Activated B cell treated with CpG ODN at 0.5 μM for 24 hours (primary cell): ENCODE data around the gene GLYR1. TPM values are rescaled to one million over a fixed set of nuclear protein-coding genes. Genes with fewer than 3 reads are reported as not detected.

Experiments used
- ATAC-seq: fragments of 200-7000 bp; cut with Tn5 transposase; one replicate; pipeline ENCODE4 v1.10.0; 2021; ENCODE audit warnings: low read depth, mild to moderate bottlenecking, moderate library complexity
- CTCF ChIA-PET: fragments of 350-600 bp; sonication (Branson Sonifier 250); formaldehyde crosslinking; loops from one replicate; lab custom pipeline; 2021; ENCODE audit warnings: antibody characterized with exemption; lab: Charles Lee
- POLR2A ChIA-PET: fragments of 350-600 bp; sonication (Branson Sonifier 250); formaldehyde crosslinking; loops from one replicate; lab custom pipeline; 2021; ENCODE audit warnings: antibody characterized with exemption; lab: Charles Lee
- DNase-seq: peaks from one replicate; pipeline ENCODE4 v3.0.0; 2022
- H3K27ac Mint-ChIP-seq: one replicate; pipeline ENCODE4 v1.8.0; 2020; ENCODE audit warnings: mixed read lengths
- H3K27me3 Mint-ChIP-seq: one replicate; pipeline ENCODE4 v1.8.0; 2021; ENCODE audit warnings: mixed read lengths
- H3K36me3 Mint-ChIP-seq: one replicate; pipeline ENCODE4 v1.8.0; 2021; ENCODE audit warnings: low read depth, mixed read lengths
- H3K4me1 Mint-ChIP-seq: one replicate; pipeline ENCODE4 v1.8.0; 2021; ENCODE audit warnings: mixed read lengths
- H3K4me3 Mint-ChIP-seq: one replicate; pipeline ENCODE4 v1.8.0; 2020; ENCODE audit warnings: mild to moderate bottlenecking, mixed read lengths
- H3K9me3 Mint-ChIP-seq: one replicate; pipeline ENCODE4 v1.8.0; 2020; ENCODE audit warnings: mixed read lengths
- CTCF ChIP-seq: fragments of 200-600 bp; IDR thresholded peaks from one replicate; pipeline ENCODE4 v1.8.0; 2022; ENCODE audit warnings: antibody characterized with exemption, mild to moderate bottlenecking
- intact Hi-C: fragments of 100-400 bp; cut with micrococcal nuclease; formaldehyde crosslinking; loops from one replicate; pipeline ENCODE4 v1.15.1; 2024
- total RNA-seq: library from RNA; stranded (reverse); gene quantifications from 2 replicates; pipeline ENCODE4 v1.2.3, GENCODE V29; 2022

GLYR1 gene
- total RNA-seq, 1 donor from 2014 or later: 156 TPM

GRCh38 chr16:4876646-4877379 lies 29.7 kb upstream of the GLYR1 start:
- no peaks in the 10 kb centered on the region for H3K27me3 Mint-ChIP-seq
- no peak for DNase-seq

GRCh38 chr16:4874666-4875065 lies 27.6 kb upstream of the GLYR1 start:
- Mint-ChIP-seq H3K27me3 (no peaks in the 10 kb centered on the region), H3K4me1 (no peaks in the 10 kb centered on the region), H3K36me3 (peaks cover 85% of the 10 kb centered on the region), H3K27ac (no peak overlapping the region), H3K9me3 (no peaks in the 10 kb centered on the region), H3K4me3 (no peak overlapping the region)
- intact Hi-C loops: no loop called here
- ATAC-seq (no peak), DNase-seq (no peak)
- TF ChIP-seq CTCF: no peak
- CTCF ChIA-PET: no interaction called here
- POLR2A ChIA-PET: no interaction called here

More at GRCh38 chr16:4876646-4877379, 29.7 kb upstream of the GLYR1 start:
- Mint-ChIP-seq H3K4me3 (no peak overlapping the region), H3K9me3 (no peaks in the 10 kb centered on the region), H3K4me1 (no peaks in the 10 kb centered on the region), H3K27ac (no peak overlapping the region), H3K36me3 (peaks cover 86% of the 10 kb centered on the region)
- POLR2A ChIA-PET: no interaction called here
- intact Hi-C loops: no loop called here
- no peak for TF ChIP-seq CTCF
- ATAC-seq: no peak
- CTCF ChIA-PET: no interaction called here

- no peak for ATAC-seq
- H3K27me3 Mint-ChIP-seq: no peaks in the 10 kb centered on the region
- H3K27ac Mint-ChIP-seq: no peak overlapping the region
- ChIA-PET POLR2A (no interaction called here), CTCF (no interaction called here)
- intact Hi-C loops: no loop called here
- TF ChIP-seq CTCF: no peak
- no peak for DNase-seq
- peaks cover 86% of the 10 kb centered on the region for H3K36me3 Mint-ChIP-seq
- H3K4me3 Mint-ChIP-seq: no peak overlapping the region
- no peaks in the 10 kb centered on the region for H3K9me3 Mint-ChIP-seq
- no peaks in the 10 kb centered on the region for H3K4me1 Mint-ChIP-seq
Measured at GRCh38 chr16:4873091-4873490, 26.0 kb upstream of the GLYR1 start.

GRCh38 chr16:4871071-4871470 lies 24.0 kb upstream of the GLYR1 start:
- DNase-seq (no peak), ATAC-seq (no peak)
- no peak overlapping the region for H3K27ac Mint-ChIP-seq
- no peak for TF ChIP-seq CTCF
- intact Hi-C loops: no loop called here
- ChIA-PET POLR2A (no interaction called here), CTCF (no interaction called here)
- H3K4me3 Mint-ChIP-seq: no peak overlapping the region
- no peaks in the 10 kb centered on the region for H3K9me3 Mint-ChIP-seq
- H3K4me1 Mint-ChIP-seq: no peaks in the 10 kb centered on the region
- H3K36me3 Mint-ChIP-seq: peaks cover 89% of the 10 kb centered on the region
- H3K27me3 Mint-ChIP-seq: no peaks in the 10 kb centered on the region

- peaks cover 80% of the 10 kb centered on the region for H3K36me3 Mint-ChIP-seq
- POLR2A ChIA-PET: no interaction called here
- TF ChIP-seq CTCF: no peak
- intact Hi-C loops: no loop called here
- no peak overlapping the region for H3K27ac Mint-ChIP-seq
- CTCF ChIA-PET: no interaction called here
- H3K27me3 Mint-ChIP-seq: no peaks in the 10 kb centered on the region
- ATAC-seq: no peak
- DNase-seq: no peak
- H3K9me3 Mint-ChIP-seq: no peaks in the 10 kb centered on the region
- H3K4me3 Mint-ChIP-seq: no peak overlapping the region
- no peaks in the 10 kb centered on the region for H3K4me1 Mint-ChIP-seq
Measured at GRCh38 chr16:4870138-4870671, 23.1 kb upstream of the GLYR1 start.
